Testis (tissue), 2 donors: ENCODE measurements around the gene UGT1A9.

Source experiments
- CTCF ChIP-seq, 3 experiments: fragments of 450-650 bp in 2 of 3; fragments of 200-600 bp in 1 of 3; sonication (generic) in 1 of 3; IDR thresholded peaks; one replicate each; pipeline ENCODE4 v1.5.1; 2016 to 2019; ENCODE audit warnings: antibody characterized with exemption in 3 of 3, mild to moderate bottlenecking in 2 of 3, moderate library complexity in 1 of 3
- POLR2A ChIP-seq: fragments of 450-650 bp; IDR thresholded peaks from one replicate; pipeline ENCODE4 v1.6.1; 2017; ENCODE audit warnings: antibody characterized with exemption, mild to moderate bottlenecking, moderate library complexity

- TF ChIP-seq CTCF (IDR thresholded peaks at IDR 0.05) (no peak), POLR2A (no peak)
Observed at GRCh38 chr2:233772583-233772982, 100.9 kb downstream of the UGT1A9 start.
